Measurements from ENCODE around the gene PEAK1. TPM values are rescaled to one million over a fixed set of nuclear protein-coding genes. Genes with fewer than 3 reads are reported as not detected.

Gene PEAK1
- total and polyA plus RNA-seq, 9 of the 15 experiments (the other 6 are each of a cell fraction or from before 2014, with no cell fraction given) = 0.99 to 22.4 (median 10.8) TPM

DNA sequence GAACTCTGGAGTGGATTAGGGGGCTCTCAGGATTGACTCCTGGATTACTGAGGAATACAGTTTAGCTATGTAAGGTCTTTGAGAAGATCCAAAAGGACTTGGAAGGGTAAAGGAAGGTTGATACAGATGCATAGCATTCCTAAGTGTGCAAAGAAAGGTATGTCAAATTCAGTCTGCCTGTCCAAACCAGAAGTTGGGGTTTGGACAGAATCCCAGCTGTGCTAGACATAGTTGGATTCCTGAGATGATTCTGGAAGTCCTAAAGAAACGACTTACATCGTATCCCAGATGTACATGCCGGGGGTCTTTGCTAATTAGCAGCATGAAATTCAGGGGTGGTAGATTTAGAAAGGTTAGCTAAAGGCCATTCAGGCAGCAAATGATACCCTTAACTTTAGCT lies 251.3 kb downstream of the PEAK1 start (continued):
- TF ChIP-seq MCM2 (IDR thresholded peaks at IDR 0.05; ENCODE audit: low read depth) (no peak), SRSF3 (IDR thresholded peaks at IDR 0.05; ENCODE audit: insufficient read depth, low read length) (no peak)

DNA sequence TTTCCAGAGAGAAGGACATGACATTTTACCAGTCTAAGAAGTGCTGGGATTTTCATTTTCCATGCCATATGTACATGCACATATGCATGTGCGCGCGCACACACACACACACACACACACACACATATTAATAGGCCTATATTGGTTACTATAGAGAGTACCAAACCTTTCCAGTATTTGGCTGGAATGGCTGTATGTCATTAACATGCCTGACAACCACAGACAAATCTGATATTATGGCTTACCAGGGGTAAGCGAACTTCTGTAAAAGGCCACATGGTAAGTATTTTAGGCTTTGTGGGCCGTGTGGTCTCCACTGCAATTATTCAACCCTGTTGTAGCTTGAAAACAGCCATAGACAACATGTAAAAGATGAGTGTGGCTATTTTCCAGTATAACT lies 251.8 kb downstream of the PEAK1 start:
- DNase-seq (ENCODE audit: extremely low read depth in 1 of 4, low spot score in 3 of 4) (no peak), ATAC-seq (no peak), FAIRE-seq (no peak)
- no peaks in the 10 kb centered on the region for H3K79me2 ChIP-seq (ENCODE audit: control insufficient read depth, insufficient read depth, low read length)
- no peaks in the 10 kb centered on the region for H3K9me3 ChIP-seq (replicated peaks; ENCODE audit: control insufficient read depth, insufficient read depth, low read depth, low read length)
- no peak overlapping the region for H3K9ac ChIP-seq (ENCODE audit: insufficient read depth in 1 of 2, low read depth in 2 of 2, low read length in 2 of 2)
- H4K20me1 ChIP-seq (replicated peaks; ENCODE audit: control insufficient read depth, insufficient read depth, low read length) = no peaks in the 10 kb centered on the region
- in situ Hi-C loops (cut with MboI) (no loop called here), intact Hi-C loops (cut with micrococcal nuclease) (no loop called here)
- CTCF ChIA-PET (ENCODE audit: low intra/inter-chr PET ratio) = no interaction called here
- POLR2A ChIA-PET = interaction anchor here (0.6 to 0.7 kb wide), 2 partner anchors 9 to 653 kb away, joined by 3 to 4 read pairs; no protein-coding TSS in a partner anchor
- no peak overlapping the region for H3K27ac ChIP-seq (ENCODE audit: extremely low read depth, low read depth, low read length)
- WGBS (ENCODE audit: insufficient coverage, low coverage, missing lambda C conversion rate) = 65% methylated on average over 5 of the region's 5 CpGs
- H3K9me1 ChIP-seq (ENCODE audit: control insufficient read depth, insufficient read depth, low read length) = no peaks in the 10 kb centered on the region
- H3K36me3 ChIP-seq (ENCODE audit: control insufficient read depth, insufficient read depth, low read length) = no peaks in the 10 kb centered on the region
- H2AFZ ChIP-seq (ENCODE audit: low read depth, low read length) = no peak overlapping the region
- no peak overlapping the region for H3K4me2 ChIP-seq (ENCODE audit: insufficient read depth, low read length)
- no peaks in the 10 kb centered on the region for H3K27me3 ChIP-seq (ENCODE audit: control insufficient read depth in 2 of 2, insufficient read depth in 2 of 2, low read length in 2 of 2)
- BruUV-seq (replicated peaks) = no TSS peak
- H3K4me3 ChIP-seq = no peak overlapping the region
- no peaks in the 10 kb centered on the region for H3K4me1 ChIP-seq (replicated peaks in 1 of 2; ENCODE audit: control insufficient read depth in 2 of 2, insufficient read depth in 2 of 2, low read length in 2 of 2)
- TF ChIP-seq TAF1 (IDR thresholded peaks at IDR 0.05; ENCODE audit: control insufficient read depth, extremely low read depth, insufficient read depth, low read length, severe bottlenecking) = no peak
- TF ChIP-seq HNRNPUL1 (IDR thresholded peaks at IDR 0.05; ENCODE audit: low read length) = no peak
- no peak for TF ChIP-seq KDM1A (IDR thresholded peaks at IDR 0.05)
- TF ChIP-seq, protein P1, sequence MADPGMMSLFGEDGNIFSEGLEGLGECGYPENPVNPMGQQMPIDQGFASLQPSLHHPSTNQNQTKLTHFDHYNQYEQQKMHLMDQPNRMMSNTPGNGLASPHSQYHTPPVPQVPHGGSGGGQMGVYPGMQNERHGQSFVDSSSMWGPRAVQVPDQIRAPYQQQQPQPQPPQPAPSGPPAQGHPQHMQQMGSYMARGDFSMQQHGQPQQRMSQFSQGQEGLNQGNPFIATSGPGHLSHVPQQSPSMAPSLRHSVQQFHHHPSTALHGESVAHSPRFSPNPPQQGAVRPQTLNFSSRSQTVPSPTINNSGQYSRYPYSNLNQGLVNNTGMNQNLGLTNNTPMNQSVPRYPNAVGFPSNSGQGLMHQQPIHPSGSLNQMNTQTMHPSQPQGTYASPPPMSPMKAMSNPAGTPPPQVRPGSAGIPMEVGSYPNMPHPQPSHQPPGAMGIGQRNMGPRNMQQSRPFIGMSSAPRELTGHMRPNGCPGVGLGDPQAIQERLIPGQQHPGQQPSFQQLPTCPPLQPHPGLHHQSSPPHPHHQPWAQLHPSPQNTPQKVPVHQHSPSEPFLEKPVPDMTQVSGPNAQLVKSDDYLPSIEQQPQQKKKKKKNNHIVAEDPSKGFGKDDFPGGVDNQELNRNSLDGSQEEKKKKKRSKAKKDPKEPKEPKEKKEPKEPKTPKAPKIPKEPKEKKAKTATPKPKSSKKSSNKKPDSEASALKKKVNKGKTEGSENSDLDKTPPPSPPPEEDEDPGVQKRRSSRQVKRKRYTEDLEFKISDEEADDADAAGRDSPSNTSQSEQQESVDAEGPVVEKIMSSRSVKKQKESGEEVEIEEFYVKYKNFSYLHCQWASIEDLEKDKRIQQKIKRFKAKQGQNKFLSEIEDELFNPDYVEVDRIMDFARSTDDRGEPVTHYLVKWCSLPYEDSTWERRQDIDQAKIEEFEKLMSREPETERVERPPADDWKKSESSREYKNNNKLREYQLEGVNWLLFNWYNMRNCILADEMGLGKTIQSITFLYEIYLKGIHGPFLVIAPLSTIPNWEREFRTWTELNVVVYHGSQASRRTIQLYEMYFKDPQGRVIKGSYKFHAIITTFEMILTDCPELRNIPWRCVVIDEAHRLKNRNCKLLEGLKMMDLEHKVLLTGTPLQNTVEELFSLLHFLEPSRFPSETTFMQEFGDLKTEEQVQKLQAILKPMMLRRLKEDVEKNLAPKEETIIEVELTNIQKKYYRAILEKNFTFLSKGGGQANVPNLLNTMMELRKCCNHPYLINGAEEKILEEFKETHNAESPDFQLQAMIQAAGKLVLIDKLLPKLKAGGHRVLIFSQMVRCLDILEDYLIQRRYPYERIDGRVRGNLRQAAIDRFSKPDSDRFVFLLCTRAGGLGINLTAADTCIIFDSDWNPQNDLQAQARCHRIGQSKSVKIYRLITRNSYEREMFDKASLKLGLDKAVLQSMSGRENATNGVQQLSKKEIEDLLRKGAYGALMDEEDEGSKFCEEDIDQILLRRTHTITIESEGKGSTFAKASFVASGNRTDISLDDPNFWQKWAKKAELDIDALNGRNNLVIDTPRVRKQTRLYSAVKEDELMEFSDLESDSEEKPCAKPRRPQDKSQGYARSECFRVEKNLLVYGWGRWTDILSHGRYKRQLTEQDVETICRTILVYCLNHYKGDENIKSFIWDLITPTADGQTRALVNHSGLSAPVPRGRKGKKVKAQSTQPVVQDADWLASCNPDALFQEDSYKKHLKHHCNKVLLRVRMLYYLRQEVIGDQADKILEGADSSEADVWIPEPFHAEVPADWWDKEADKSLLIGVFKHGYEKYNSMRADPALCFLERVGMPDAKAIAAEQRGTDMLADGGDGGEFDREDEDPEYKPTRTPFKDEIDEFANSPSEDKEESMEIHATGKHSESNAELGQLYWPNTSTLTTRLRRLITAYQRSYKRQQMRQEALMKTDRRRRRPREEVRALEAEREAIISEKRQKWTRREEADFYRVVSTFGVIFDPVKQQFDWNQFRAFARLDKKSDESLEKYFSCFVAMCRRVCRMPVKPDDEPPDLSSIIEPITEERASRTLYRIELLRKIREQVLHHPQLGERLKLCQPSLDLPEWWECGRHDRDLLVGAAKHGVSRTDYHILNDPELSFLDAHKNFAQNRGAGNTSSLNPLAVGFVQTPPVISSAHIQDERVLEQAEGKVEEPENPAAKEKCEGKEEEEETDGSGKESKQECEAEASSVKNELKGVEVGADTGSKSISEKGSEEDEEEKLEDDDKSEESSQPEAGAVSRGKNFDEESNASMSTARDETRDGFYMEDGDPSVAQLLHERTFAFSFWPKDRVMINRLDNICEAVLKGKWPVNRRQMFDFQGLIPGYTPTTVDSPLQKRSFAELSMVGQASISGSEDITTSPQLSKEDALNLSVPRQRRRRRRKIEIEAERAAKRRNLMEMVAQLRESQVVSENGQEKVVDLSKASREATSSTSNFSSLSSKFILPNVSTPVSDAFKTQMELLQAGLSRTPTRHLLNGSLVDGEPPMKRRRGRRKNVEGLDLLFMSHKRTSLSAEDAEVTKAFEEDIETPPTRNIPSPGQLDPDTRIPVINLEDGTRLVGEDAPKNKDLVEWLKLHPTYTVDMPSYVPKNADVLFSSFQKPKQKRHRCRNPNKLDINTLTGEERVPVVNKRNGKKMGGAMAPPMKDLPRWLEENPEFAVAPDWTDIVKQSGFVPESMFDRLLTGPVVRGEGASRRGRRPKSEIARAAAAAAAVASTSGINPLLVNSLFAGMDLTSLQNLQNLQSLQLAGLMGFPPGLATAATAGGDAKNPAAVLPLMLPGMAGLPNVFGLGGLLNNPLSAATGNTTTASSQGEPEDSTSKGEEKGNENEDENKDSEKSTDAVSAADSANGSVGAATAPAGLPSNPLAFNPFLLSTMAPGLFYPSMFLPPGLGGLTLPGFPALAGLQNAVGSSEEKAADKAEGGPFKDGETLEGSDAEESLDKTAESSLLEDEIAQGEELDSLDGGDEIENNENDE (IDR thresholded peaks at IDR 0.05; ENCODE audit: low read depth, low read length) = no peak
- no peak for TF ChIP-seq XRCC5 (IDR thresholded peaks at IDR 0.05; ENCODE audit: low read depth, low read length)
- TF ChIP-seq ZSCAN32 (CRISPR knock-in tag; IDR thresholded peaks at IDR 0.05) = no peak
- no peak for TF ChIP-seq FOS (IDR thresholded peaks at IDR 0.05; ENCODE audit: extremely low read depth, insufficient read length)
- TF ChIP-seq ATF1 (CRISPR knock-in tag; IDR thresholded peaks at IDR 0.05) = no peak
- no peak for TF ChIP-seq ATF1 (tag; IDR thresholded peaks at IDR 0.05)
- TF ChIP-seq ILF3 (IDR thresholded peaks at IDR 0.05; ENCODE audit: borderline replicate concordance) = no peak

All from K562 (cell line).